A549 (cell line): ENCODE measurements around the gene EXPH5. TPM values are rescaled to one million over a fixed set of nuclear protein-coding genes. Genes with fewer than 3 reads are reported as not detected.

Experiments used
- ATAC-seq, 2 experiments: fragments of 200-7000 bp in 1 of 2; fragments of >200 bp in 1 of 2; cut with Nextera tagmentation in 1 of 2; cut with Tn5 transposase in 1 of 2; 3 replicates each; pipeline versions ENCODE4 v1.8.0 to v1.9.1; 2018 to 2020; ENCODE audit warnings: mild to moderate bottlenecking in 1 of 2, moderate library complexity in 1 of 2
- CTCF ChIA-PET: fragments of 300-600 bp; sonication (Branson Sonifier 250); formaldehyde crosslinking; extraction: SDS; loops from one replicate; lab custom pipeline; 2021; ENCODE audit warnings: antibody characterized with exemption, inconsistent platforms; lab: Yijun Ruan, JAX
- POLR2A ChIA-PET: fragments of 350-600 bp; formaldehyde crosslinking; extraction: SDS; loops from one replicate; lab custom pipeline; 2021; ENCODE audit warnings: antibody characterized with exemption, inconsistent platforms; lab: Yijun Ruan, JAX
- DNase-seq, 2 experiments: peaks; one replicate each; pipeline versions ENCODE4 v3.0.0 to v3.0.0-alpha.2; 2011 to 2016; ENCODE audit warnings: low read depth in 1 of 2, low spot score in 1 of 2
- FAIRE-seq: peaks from 2 replicates; lab custom pipeline; 2011; peaks lifted over from hg19 to GRCh38; lab: Jason Lieb, UNC
- H3K27ac ChIP-seq, 2 experiments: fragments of >200 bp; sonication (Bioruptor Twin); formaldehyde crosslinking; 3 replicates each; pipeline ENCODE4 v1.5.1; 2016 to 2017
- H3K4me1 ChIP-seq: fragments of >200 bp; sonication (Bioruptor Twin); formaldehyde crosslinking; 3 replicates; pipeline ENCODE4 v1.6.1; 2016
- H3K4me2 ChIP-seq: fragments of >200 bp; sonication (Bioruptor Twin); formaldehyde crosslinking; 3 replicates; pipeline ENCODE4 v1.6.1; 2016
- H3K4me3 ChIP-seq: fragments of >200 bp; sonication (Bioruptor Twin); formaldehyde crosslinking; 3 replicates; pipeline ENCODE4 v1.5.1; 2016
- H3K9me3 ChIP-seq: fragments of >200 bp; sonication (Bioruptor Twin); formaldehyde crosslinking; 3 replicates; pipeline ENCODE4 v1.6.1; 2016
- BHLHE40 ChIP-seq: IDR thresholded peaks from 2 replicates; pipeline ENCODE4 v1.6.1; 2012; ENCODE audit warnings: low read depth, low read length, inconsistent platforms
- CBX8 ChIP-seq: fragments of 200-600 bp; sonication (generic); IDR thresholded peaks from 2 replicates; pipeline ENCODE4 v1.6.1; 2016
- CHD4 ChIP-seq: fragments of 200-600 bp; sonication (generic); IDR thresholded peaks from 2 replicates; pipeline ENCODE4 v1.6.1; 2016; ENCODE audit warnings: antibody characterized with exemption, mild to moderate bottlenecking, borderline replicate concordance
- EP300 ChIP-seq, 2 experiments: fragments of >200 bp; sonication (Bioruptor Twin); formaldehyde crosslinking; IDR thresholded peaks; 2 replicates in 1 of 2; 3 replicates in 1 of 2; pipeline ENCODE4 v1.6.1; 2016 to 2017
- FOSB ChIP-seq: fragments of 250-450 bp; sonication (Bioruptor Pico); IDR thresholded peaks from 2 replicates; pipeline ENCODE4 v1.5.0; 2020; ENCODE audit warnings: mild to moderate bottlenecking, moderate library complexity
- GATA3 ChIP-seq: IDR thresholded peaks from 2 replicates; pipeline ENCODE4 v1.6.1; 2012; ENCODE audit warnings: borderline replicate concordance
- HEYL ChIP-seq: fragments of 250-450 bp; sonication (Bioruptor Pico); IDR thresholded peaks from 2 replicates; pipeline ENCODE4 v1.8.0; 2021; ENCODE audit warnings: mild to moderate bottlenecking, moderate library complexity
- HMGXB4 ChIP-seq: fragments of 250-450 bp; sonication (Bioruptor Pico); IDR thresholded peaks from 2 replicates; pipeline ENCODE4 v1.5.0; 2021; ENCODE audit warnings: mild to moderate bottlenecking, moderate library complexity, borderline replicate concordance
- JUN ChIP-seq, 2 experiments: fragments of >200 bp; sonication (Bioruptor Twin); formaldehyde crosslinking; IDR thresholded peaks; 2 replicates in 1 of 2; 3 replicates in 1 of 2; pipeline ENCODE4 v1.6.1; 2016 to 2017
- KDM1A ChIP-seq: fragments of 200-600 bp; sonication (generic); IDR thresholded peaks from 2 replicates; pipeline ENCODE4 v1.6.1; 2016; ENCODE audit warnings: low read depth, mild to moderate bottlenecking
- MAX ChIP-seq: IDR thresholded peaks from 2 replicates; pipeline ENCODE4 v1.6.1; 2012
- MAZ ChIP-seq: fragments of 150-350 bp; IDR thresholded peaks from 2 replicates; pipeline ENCODE4 v1.6.1; 2014; ENCODE audit warnings: antibody characterized with exemption, low read depth, low read length, borderline replicate concordance
- POLR2AphosphoS2 ChIP-seq: conservative IDR thresholded peaks from 2 replicates; pipeline ENCODE4 v1.6.1; 2012; ENCODE audit warnings: low read length, improper control_type of control experiment, inconsistent platforms
- RCOR1 ChIP-seq: fragments of 150-350 bp; IDR thresholded peaks from 2 replicates; pipeline ENCODE4 v1.6.1; 2014; ENCODE audit warnings: antibody characterized with exemption, low read length, low read depth
- SMC3 ChIP-seq: fragments of >200 bp; sonication (Bioruptor Twin); formaldehyde crosslinking; IDR thresholded peaks from 3 replicates; pipeline ENCODE4 v1.6.1; 2018; ENCODE audit warnings: inconsistent platforms
- TFCP2L1 ChIP-seq: fragments of 250-450 bp; sonication (Bioruptor Pico); IDR thresholded peaks from 2 replicates; pipeline ENCODE4 v1.5.0; 2021; ENCODE audit warnings: mild to moderate bottlenecking
- ZNF302 ChIP-seq: fragments of 250-450 bp; sonication (Bioruptor Pico); IDR thresholded peaks from 2 replicates; pipeline ENCODE4 v1.9.0; 2021; ENCODE audit warnings: inconsistent platforms, mild to moderate bottlenecking, moderate library complexity
- WGBS: methylation state at CpG from one replicate; pipeline ENCODE4 v1.1.6; 2017; ENCODE audit errors: missing lambda C conversion rate; 5-methylcytosine and 5-hydroxymethylcytosine counted together
- polyA plus RNA-seq, 4 experiments: library from polyadenylated mRNA; depleted of rRNA in 3 of 4; stranded (reverse); fragments of >200 nt; fragmentation: RNase III in 1 of 4; extraction: RNeasy Plus Mini Kit Qiagen cat#74134 plus additional on column Dnase treatment in 1 of 4; gene quantifications; 2 replicates in 3 of 4; 3 replicates in 1 of 4; pipeline ENCODE4 v1.2.3, GENCODE V29; 2011 to 2017

The EXPH5 gene
- polyA plus RNA-seq, 2 of the 4 experiments (the other 2 are of a cell fraction) = 0.01 to 0.37 TPM

GRCh38 chr11:108568195-108568858 lies 25.2 kb downstream of the EXPH5 start:
- TF ChIP-seq HMGXB4 (CRISPR knock-in tag) (no peak), BHLHE40 (no peak), FOSB (CRISPR knock-in tag) (no peak), EP300 (IDR thresholded peaks at IDR 0.05) (no peak)
- no peaks in the 10 kb centered on the region for H3K4me1 ChIP-seq

GRCh38 chr11:108565653-108566052 lies 27.9 kb downstream of the EXPH5 start:
- DNase-seq (no peak), FAIRE-seq (no peak), ATAC-seq (no peak)
- Histone ChIP-seq H3K27ac (no peak overlapping the region), H3K4me1 (no peaks in the 10 kb centered on the region), H3K4me2 (no peak overlapping the region), H3K4me3 (no peak overlapping the region), H3K9me3 (no peaks in the 10 kb centered on the region)
- POLR2A ChIA-PET = no interaction called here
- CTCF ChIA-PET = interaction anchor here (0.9 kb wide), 1 partner anchor 23 kb away, joined by 3 read pairs; no protein-coding TSS in a partner anchor
- 48% methylated on average over 3 of the region's 3 CpGs for WGBS
- no peak for TF ChIP-seq JUN (IDR thresholded peaks at IDR 0.05)
- TF ChIP-seq SMC3 = no peak
- no peak for TF ChIP-seq MAZ
- TF ChIP-seq TFCP2L1 (CRISPR knock-in tag) = no peak
- TF ChIP-seq CHD4 = no peak
- TF ChIP-seq POLR2AphosphoS2 = no peak
- no peak for TF ChIP-seq RCOR1
- no peak for TF ChIP-seq KDM1A
- no peak for TF ChIP-seq HEYL (CRISPR knock-in tag)
- TF ChIP-seq CBX8 = no peak

More at GRCh38 chr11:108568195-108568858, 25.2 kb downstream of the EXPH5 start:
- Histone ChIP-seq H3K4me2 (no peak overlapping the region), H3K9me3 (no peaks in the 10 kb centered on the region), H3K4me3 (no peak overlapping the region), H3K27ac (no peak overlapping the region)
- ChIA-PET CTCF (no interaction called here), POLR2A (no interaction called here)
- no peak for ATAC-seq
- DNase-seq = no peak
- WGBS = 72% methylated on average over 11 of the region's 11 CpGs
- FAIRE-seq = no peak

GRCh38 chr11:108562746-108563581 lies 30.6 kb downstream of the EXPH5 start:
- Histone ChIP-seq H3K4me2 (no peak overlapping the region), H3K27ac (no peak overlapping the region), H3K4me3 (no peak overlapping the region), H3K4me1 (no peaks in the 10 kb centered on the region), H3K9me3 (no peaks in the 10 kb centered on the region)
- TF ChIP-seq GATA3 = no peak
- ATAC-seq (no peak), DNase-seq (no peak), FAIRE-seq (no peak)
- CTCF ChIA-PET = interaction anchor here (0.9 kb wide), 1 partner anchor 24 kb away, joined by 3 read pairs; no protein-coding TSS in a partner anchor
- 75% methylated on average over 5 of the region's 5 CpGs for WGBS
- POLR2A ChIA-PET = no interaction called here

- no peak overlapping the region for H3K4me2 ChIP-seq
- FAIRE-seq = no peak
- TF ChIP-seq ZNF302 (CRISPR knock-in tag) = no peak
- TF ChIP-seq KDM1A = no peak
- TF ChIP-seq HMGXB4 (CRISPR knock-in tag) = no peak
- TF ChIP-seq MAX = no peak
- no peaks in the 10 kb centered on the region for H3K4me1 ChIP-seq
- H3K27ac ChIP-seq = no peak overlapping the region
- ChIA-PET POLR2A (no interaction called here), CTCF (interaction anchor here (0.6 kb wide), 1 partner anchor 72 kb away, joined by 3 read pairs; no protein-coding TSS in a partner anchor)
- H3K9me3 ChIP-seq = no peaks in the 10 kb centered on the region
- no peak overlapping the region for H3K4me3 ChIP-seq
- DNase-seq = no peak
- no peak for ATAC-seq
- WGBS = 38% methylated on average over 3 of the region's 3 CpGs
Observed at GRCh38 chr11:108561535-108561991, 32.0 kb downstream of the EXPH5 start.
